Measurements from ENCODE around the gene TRAF3IP3. TPM values are rescaled to one million over a fixed set of nuclear protein-coding genes. Genes with fewer than 3 reads are reported as not detected.

The TRAF3IP3 gene
- total RNA-seq, 1 experiment from 2014 or later = not detected

DNA sequence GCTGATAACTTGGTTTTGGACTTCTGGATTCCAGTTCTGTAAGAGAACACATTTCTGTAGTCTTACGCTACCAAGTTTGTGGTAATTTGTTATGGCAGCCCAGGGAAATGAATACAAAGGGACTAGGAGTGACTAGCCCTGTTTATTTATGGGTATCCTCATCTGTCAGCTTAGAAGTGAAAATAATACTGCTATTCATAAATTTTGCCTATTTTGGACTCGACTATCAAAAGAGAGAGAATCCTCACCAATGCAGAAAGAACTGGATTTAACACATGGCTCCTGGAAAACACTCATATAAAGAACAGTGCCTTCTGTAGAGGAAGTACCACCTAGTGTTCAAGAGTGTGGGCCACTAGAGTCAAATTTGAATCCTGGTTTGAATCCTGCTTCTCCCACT lies 28.6 kb upstream of the TRAF3IP3 start:
- no peaks in the 10 kb centered on the region for H3K4me1 ChIP-seq (ENCODE audit: insufficient read depth, low read length)
- H3K14ac ChIP-seq (ENCODE audit: insufficient read depth, low read length) = no peak overlapping the region
- no peak overlapping the region for H4K5ac ChIP-seq (ENCODE audit: insufficient read length, low read depth, low read length)
- H3K18ac ChIP-seq (ENCODE audit: insufficient read length, low read depth, low read length) = no peak overlapping the region
- H3T11ph ChIP-seq (ENCODE audit: low read length) = no peak overlapping the region
- no peak overlapping the region for H3K9ac ChIP-seq (ENCODE audit: extremely low read depth, insufficient read length, low read length)
- H2BK12ac ChIP-seq (ENCODE audit: insufficient read length, low read depth, low read length) = no peak overlapping the region
- H3K36me3 Mint-ChIP-seq (ENCODE audit: insufficient read depth in 1 of 3, low read depth in 3 of 3) = no peaks in the 10 kb centered on the region
- no peaks in the 10 kb centered on the region for H3K4me1 Mint-ChIP-seq
- no peak overlapping the region for H2BK5ac ChIP-seq (ENCODE audit: insufficient read length, low read length)
- no peak overlapping the region for H2BK120ac ChIP-seq (ENCODE audit: low read depth, low read length, poor library complexity, severe bottlenecking)
- no peak for DNase-seq
- H2BK20ac ChIP-seq (ENCODE audit: low read depth, low read length, poor library complexity, severe bottlenecking) = no peak overlapping the region
- H3K79me2 ChIP-seq (ENCODE audit: insufficient read depth, low read length) = no peaks in the 10 kb centered on the region
- no peak overlapping the region for H2BK15ac ChIP-seq (ENCODE audit: low read depth, low read length)
- H3K27ac Mint-ChIP-seq = no peak overlapping the region
- no peak overlapping the region for H4K8ac ChIP-seq (replicated peaks; ENCODE audit: insufficient read length, low read depth, low read length)
- H3K4me2 ChIP-seq (ENCODE audit: insufficient read depth, insufficient read length, low read length) = no peak overlapping the region
- no peaks in the 10 kb centered on the region for H3K23me2 ChIP-seq (ENCODE audit: insufficient read length, low read depth, low read length, poor library complexity, severe bottlenecking)
- no peaks in the 10 kb centered on the region for H4K20me1 ChIP-seq (ENCODE audit: control insufficient read depth, insufficient read depth, insufficient read length)
- no peaks in the 10 kb centered on the region for H3K27me3 ChIP-seq (ENCODE audit: insufficient read depth, low read length)
- no peaks in the 10 kb centered on the region for H3K79me1 ChIP-seq (ENCODE audit: insufficient read depth, low read depth, low read length, poor library complexity, severe bottlenecking)
- no peak overlapping the region for H3K4me3 Mint-ChIP-seq
- H3K4ac ChIP-seq (ENCODE audit: low read depth, low read length) = no peak overlapping the region
- no peaks in the 10 kb centered on the region for H3K9me3 ChIP-seq (ENCODE audit: control insufficient read depth, low read depth, low read length)
- no peak overlapping the region for H3K56ac ChIP-seq (ENCODE audit: insufficient read length, low read depth, low read length)
- no peaks in the 10 kb centered on the region for H3K9me3 Mint-ChIP-seq
- no CpG with 5 or more reads among the region's 2 CpGs for WGBS (ENCODE audit: extremely low coverage, insufficient read length, low lambda C conversion rate)
- no peak overlapping the region for H2AK5ac ChIP-seq (ENCODE audit: insufficient read length, low read length)
- no peak overlapping the region for H3K23ac ChIP-seq (ENCODE audit: insufficient read length, low read depth, low read length)
- no peak for TF ChIP-seq CTCF (conservative IDR thresholded peaks at IDR 0.05)
- H4K91ac ChIP-seq (ENCODE audit: insufficient read length, low read depth, low read length) = no peak overlapping the region
- H3K27me3 Mint-ChIP-seq (ENCODE audit: low read depth) = peaks cover 21% of the 10 kb centered on the region
- H3K27ac ChIP-seq (ENCODE audit: insufficient read length, low read depth, low read length) = no peak overlapping the region
- H2AFZ ChIP-seq (ENCODE audit: low read length) = no peak overlapping the region
